ENCODE results near the gene ZIM2. TPM values are rescaled to one million over a fixed set of nuclear protein-coding genes. Genes with fewer than 3 reads are reported as not detected.

ZIM2 gene
- total RNA-seq, 4 donors from 2014 or later, result not detected

GRCh38 chr19:56750658-56751057 is 89.9 kb downstream of the ZIM2 start:
- Histone ChIP-seq H3K4me1 (no peaks in the 10 kb centered on the region), H3K9me3 (peaks cover 0 to 7% (median 0%) of the 10 kb centered on the region in 4 donors), H3K4me3 (no peak overlapping the region), H3K36me3 (no peaks in the 10 kb centered on the region), H3K27me3 (no peaks in the 10 kb centered on the region), H3K27ac (no peak overlapping the region)
- TF ChIP-seq, protein P1, sequence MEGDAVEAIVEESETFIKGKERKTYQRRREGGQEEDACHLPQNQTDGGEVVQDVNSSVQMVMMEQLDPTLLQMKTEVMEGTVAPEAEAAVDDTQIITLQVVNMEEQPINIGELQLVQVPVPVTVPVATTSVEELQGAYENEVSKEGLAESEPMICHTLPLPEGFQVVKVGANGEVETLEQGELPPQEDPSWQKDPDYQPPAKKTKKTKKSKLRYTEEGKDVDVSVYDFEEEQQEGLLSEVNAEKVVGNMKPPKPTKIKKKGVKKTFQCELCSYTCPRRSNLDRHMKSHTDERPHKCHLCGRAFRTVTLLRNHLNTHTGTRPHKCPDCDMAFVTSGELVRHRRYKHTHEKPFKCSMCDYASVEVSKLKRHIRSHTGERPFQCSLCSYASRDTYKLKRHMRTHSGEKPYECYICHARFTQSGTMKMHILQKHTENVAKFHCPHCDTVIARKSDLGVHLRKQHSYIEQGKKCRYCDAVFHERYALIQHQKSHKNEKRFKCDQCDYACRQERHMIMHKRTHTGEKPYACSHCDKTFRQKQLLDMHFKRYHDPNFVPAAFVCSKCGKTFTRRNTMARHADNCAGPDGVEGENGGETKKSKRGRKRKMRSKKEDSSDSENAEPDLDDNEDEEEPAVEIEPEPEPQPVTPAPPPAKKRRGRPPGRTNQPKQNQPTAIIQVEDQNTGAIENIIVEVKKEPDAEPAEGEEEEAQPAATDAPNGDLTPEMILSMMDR (IDR thresholded peaks at IDR 0.05), result no peak
- no peak for TF ChIP-seq POLR2A (IDR thresholded peaks at IDR 0.05)
- DNase-seq, result no peak

DNA sequence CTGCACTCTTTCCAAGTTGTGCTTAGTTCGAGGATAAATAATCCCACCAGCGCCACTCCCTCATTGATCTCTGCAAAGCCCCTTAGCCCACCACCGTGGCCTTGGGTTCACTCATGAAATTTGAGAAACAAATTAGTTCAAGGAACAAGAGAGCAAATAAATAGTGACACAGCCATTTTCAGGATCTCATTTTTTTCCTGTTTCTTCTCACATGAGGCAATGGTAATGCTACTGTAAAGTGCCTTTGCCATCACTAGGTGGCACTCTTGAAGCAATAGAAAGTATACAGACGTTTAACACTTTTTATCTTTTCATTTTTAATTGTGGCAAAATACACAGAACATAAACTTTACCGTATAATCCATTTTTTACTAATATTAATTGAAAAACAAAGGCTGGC is 92.1 kb downstream of the ZIM2 start:
- Histone ChIP-seq H3K4me1 (no peaks in the 10 kb centered on the region), H3K27ac (no peak overlapping the region), H3K27me3 (no peaks in the 10 kb centered on the region), H3K36me3 (no peaks in the 10 kb centered on the region), H3K4me3 (no peak overlapping the region), H3K9me3 (peaks cover 0 to 7% (median 0%) of the 10 kb centered on the region in 4 donors)
- no peak for TF ChIP-seq POLR2A (IDR thresholded peaks at IDR 0.05)
- TF ChIP-seq, protein P1 (IDR thresholded peaks at IDR 0.05), result peak in 1 of 6 experiments; percentile 12
- no peak for DNase-seq

GRCh38 chr19:56746367-56746766 is 94.2 kb downstream of the ZIM2 start:
- Histone ChIP-seq H3K4me1 (no peaks in the 10 kb centered on the region), H3K36me3 (no peaks in the 10 kb centered on the region), H3K27me3 (no peaks in the 10 kb centered on the region), H3K27ac (no peak overlapping the region), H3K4me3 (no peak overlapping the region), H3K9me3 (no peaks in the 10 kb centered on the region)
- no peak for DNase-seq
- TF ChIP-seq POLR2A (IDR thresholded peaks at IDR 0.05), result no peak
- TF ChIP-seq, protein P1 (IDR thresholded peaks at IDR 0.05), result no peak

GRCh38 chr19:56740501-56740900 is 100.0 kb downstream of the ZIM2 start:
- no peaks in the 10 kb centered on the region for H3K36me3 ChIP-seq
- DNase-seq, result no peak
- peaks cover 0 to 7% (median 0%) of the 10 kb centered on the region in 4 donors for H3K9me3 ChIP-seq
- no peaks in the 10 kb centered on the region for H3K27me3 ChIP-seq
- H3K27ac ChIP-seq, result no peak overlapping the region
- no peak overlapping the region for H3K4me3 ChIP-seq
- no peaks in the 10 kb centered on the region for H3K4me1 ChIP-seq
- TF ChIP-seq POLR2A (IDR thresholded peaks at IDR 0.05), result no peak
- TF ChIP-seq, protein P1 (IDR thresholded peaks at IDR 0.05), result no peak

DNA sequence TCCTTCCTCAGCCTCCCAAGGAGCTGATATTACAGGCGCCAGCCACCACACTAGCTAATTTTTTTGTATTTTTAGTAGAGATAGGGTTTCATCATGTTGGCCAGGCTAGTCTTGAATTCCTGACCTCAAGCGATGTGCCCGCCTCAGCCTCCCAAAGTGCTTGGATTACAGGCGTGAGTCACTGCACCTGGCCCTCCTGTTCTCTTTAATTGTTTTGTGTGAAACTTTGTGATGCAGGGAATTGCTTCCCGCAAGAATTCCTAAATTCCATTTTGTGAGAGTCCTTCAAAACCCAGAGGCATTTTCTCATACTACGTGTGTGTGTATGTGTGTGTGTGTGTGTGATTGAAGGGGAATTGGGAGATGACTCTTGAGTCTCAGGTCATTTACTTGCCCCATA is 104.0 kb downstream of the ZIM2 start:
- Histone ChIP-seq H3K4me1 (no peaks in the 10 kb centered on the region), H3K36me3 (no peaks in the 10 kb centered on the region), H3K27ac (no peak overlapping the region), H3K4me3 (no peak overlapping the region), H3K27me3 (no peaks in the 10 kb centered on the region), H3K9me3 (peaks cover 0 to 7% (median 0%) of the 10 kb centered on the region in 4 donors)
- TF ChIP-seq, protein P1 (IDR thresholded peaks at IDR 0.05), result no peak
- TF ChIP-seq POLR2A (IDR thresholded peaks at IDR 0.05), result no peak
- DNase-seq, result no peak

DNA sequence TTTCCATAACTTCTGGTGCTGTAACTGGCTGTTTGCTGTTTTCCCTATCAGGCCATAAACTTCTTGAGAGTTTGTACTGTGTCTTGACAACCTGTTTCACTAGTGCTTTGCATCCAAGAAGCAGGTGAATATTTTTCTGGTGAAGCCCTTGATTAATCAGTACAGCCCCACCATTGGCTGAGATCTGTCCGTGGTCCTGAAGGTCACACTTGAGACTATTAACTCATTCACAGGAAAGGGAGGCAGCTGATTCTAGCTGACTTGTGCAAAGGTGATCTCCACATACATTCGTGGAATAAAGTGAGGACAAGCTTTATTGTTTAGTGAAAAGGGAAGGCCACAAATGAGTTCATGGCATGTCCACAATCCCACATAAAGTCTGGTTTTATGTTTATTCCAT is 107.5 kb downstream of the ZIM2 start:
- DNase-seq, result no peak
- H3K36me3 ChIP-seq, result no peaks in the 10 kb centered on the region
- H3K9me3 ChIP-seq, result peaks cover 0 to 3% (median 0%) of the 10 kb centered on the region in 4 donors
- no peaks in the 10 kb centered on the region for H3K4me1 ChIP-seq
- no peak overlapping the region for H3K4me3 ChIP-seq
- H3K27ac ChIP-seq, result no peak overlapping the region
- TF ChIP-seq, protein P1 (IDR thresholded peaks at IDR 0.05), result no peak
- no peak for TF ChIP-seq POLR2A (IDR thresholded peaks at IDR 0.05)
- H3K27me3 ChIP-seq, result no peaks in the 10 kb centered on the region
